Measurements from ENCODE around the gene SENP2.
"Not testable (repeated sequence)": the region's sequence is repeated elsewhere in the genome, so short reads cannot be mapped to it uniquely, and the experiment has no call there.

The SENP2 gene

GRCh38 chr3:185594073-185594472 lies 8.0 kb downstream of the SENP2 start:
- no peak for DNase-seq

- DNase-seq, result no peak
Observed at GRCh38 chr3:185595526-185595925, 9.4 kb downstream of the SENP2 start.

GRCh38 chr3:185605566-185605965 lies 19.5 kb downstream of the SENP2 start:
- no peak for DNase-seq

GRCh38 chr3:185606196-185606595 lies 20.1 kb downstream of the SENP2 start:
- no peak for DNase-seq

- DNase-seq, result no peak
Observed at GRCh38 chr3:185613016-185613415, 26.9 kb downstream of the SENP2 start.

GRCh38 chr3:185623939-185624665 lies 38.0 kb downstream of the SENP2 start:
- no peak for DNase-seq

- DNase-seq, result no peak
Observed at GRCh38 chr3:185625784-185626183, 39.7 kb downstream of the SENP2 start.

GRCh38 chr3:185629554-185630181 lies 43.6 kb downstream of the SENP2 start:
- DNase-seq, result no peak

GRCh38 chr3:185630182-185630622 lies 44.1 kb downstream of the SENP2 start:
- DNase-seq, result no peak

GRCh38 chr3:185631108-185631507 lies 45.0 kb downstream of the SENP2 start:
- DNase-seq, result no peak

- DNase-seq, result no peak
Observed at GRCh38 chr3:185631508-185632206, 45.6 kb downstream of the SENP2 start.

- no peak for DNase-seq
Observed at GRCh38 chr3:185632996-185633395, 46.9 kb downstream of the SENP2 start.

- DNase-seq, result no peak
Observed at GRCh38 chr3:185637388-185637787, 51.3 kb downstream of the SENP2 start.

- DNase-seq, result not testable (repeated sequence)
Observed at GRCh38 chr3:185638651-185639050, 52.6 kb downstream of the SENP2 start.

GRCh38 chr3:185639632-185640206 lies 53.6 kb downstream of the SENP2 start:
- no peak for DNase-seq

GRCh38 chr3:185640308-185640707 lies 54.2 kb downstream of the SENP2 start:
- DNase-seq, result no peak

- DNase-seq, result not testable (repeated sequence)
Observed at GRCh38 chr3:185645191-185645590, 59.1 kb downstream of the SENP2 start.

GRCh38 chr3:185645596-185646381 lies 59.7 kb downstream of the SENP2 start:
- no peak for DNase-seq

- no peak for DNase-seq
Observed at GRCh38 chr3:185646382-185647133, 60.5 kb downstream of the SENP2 start.

GRCh38 chr3:185647134-185647879 lies 61.2 kb downstream of the SENP2 start:
- DNase-seq, result no peak

- no peak for DNase-seq
Observed at GRCh38 chr3:185647880-185648210, 61.8 kb downstream of the SENP2 start.

Measured in activated T-cell treated with anti-CD3 and anti-CD28 coated beads for 4 hours (primary cell).